Heart left ventricle (tissue), 16 donors: ENCODE measurements around the gene MUSK. TPM values are rescaled to one million over a fixed set of nuclear protein-coding genes. Genes with fewer than 3 reads are reported as not detected.
A peak's percentile ranks its signal among the peaks of the same experiment; 100 is the strongest.

Experiments used
- ATAC-seq, 4 donors: fragments of 200-7000 bp; cut with Tn5 transposase; one replicate each; pipeline ENCODE4 v1.9.1; 2020 to 2022; ENCODE audit warnings: moderate library complexity in 4 of 4, mild to moderate bottlenecking in 3 of 4, moderate number of reproducible peaks in 1 of 4
- DNase-seq, 5 donors: peaks; one replicate each; pipeline ENCODE4 v3.0.0-alpha.2; 2020
- H3K27ac ChIP-seq, 12 donors: fragments of 200-600 bp; sonication (generic) in 4 of 12; one replicate each; pipeline versions ENCODE4 v1.5.0 to v1.8.0; 2016 to 2022; ENCODE audit warnings: mild to moderate bottlenecking in 2 of 12
- H3K27me3 ChIP-seq, 9 donors: fragments of 200-600 bp; sonication (generic) in 2 of 9; one replicate each; pipeline versions ENCODE4 v1.5.1 to v1.8.0; 2016 to 2022; ENCODE audit warnings: mild to moderate bottlenecking in 3 of 9
- H3K36me3 ChIP-seq, 9 donors: fragments of 200-600 bp; sonication (generic) in 2 of 9; one replicate each; pipeline versions ENCODE4 v1.5.0 to v1.8.0; 2018 to 2022; ENCODE audit warnings: mild to moderate bottlenecking in 2 of 9
- H3K4me1 ChIP-seq, 12 donors: fragments of 200-600 bp; sonication (generic) in 4 of 12; one replicate each; pipeline versions ENCODE4 v1.5.0 to v1.8.0; 2016 to 2022; ENCODE audit warnings: mild to moderate bottlenecking in 3 of 12
- H3K4me3 ChIP-seq, 12 donors: fragments of 200-600 bp; sonication (generic) in 4 of 12; one replicate each; pipeline versions ENCODE4 v1.5.0 to v1.8.0; 2017 to 2022; ENCODE audit warnings: mild to moderate bottlenecking in 9 of 12, moderate library complexity in 4 of 12
- H3K9me3 ChIP-seq, 12 donors: fragments of 200-600 bp; sonication (generic) in 4 of 12; one replicate each; pipeline versions ENCODE4 v1.5.0 to v1.8.0; 2016 to 2022; ENCODE audit warnings: mild to moderate bottlenecking in 1 of 12
- CTCF ChIP-seq, 12 donors: fragments of 200-600 bp; sonication (generic) in 4 of 12; IDR thresholded peaks; one replicate each; pipeline versions ENCODE4 v1.5.0 to v1.8.0; 2018 to 2022; ENCODE audit warnings: antibody characterized with exemption in 12 of 12, mild to moderate bottlenecking in 5 of 12
- POLR2A ChIP-seq, 2 donors: fragments of 450-650 bp; IDR thresholded peaks; one replicate each; pipeline ENCODE4 v1.6.1; 2017; ENCODE audit warnings: antibody characterized with exemption in 2 of 2, mild to moderate bottlenecking in 2 of 2, moderate library complexity in 2 of 2
- WGBS, 4 donors: extraction: QIAGEN DNeasy Blood & Tissue Kit in 2 of 4; methylation state at CpG; one replicate each; pipeline versions ENCODE4 v1.1.5 to v1.1.7; 2013 to 2018; 5-methylcytosine and 5-hydroxymethylcytosine counted together
- intact Hi-C, 10 donors: fragments of 100-400 bp; cut with DNase I; formaldehyde crosslinking; loops; one replicate each; pipeline versions ENCODE4 v1.11.1 to v1.14.2; 2022
- long read RNA-seq, 3 donors: library from polyadenylated mRNA; unstranded; transcript quantifications; one replicate each; pipeline ENCODE4 v2.0.0, GENCODE V29; 2020 to 2021
- polyA plus RNA-seq, 2 donors: library from polyadenylated mRNA; stranded (reverse); fragments of 200-250 nt; gene quantifications; one replicate each; pipeline ENCODE4 v1.2.3, GENCODE V29; 2013
- total RNA-seq, 9 donors: library from RNA; depleted of rRNA in 2 of 9; stranded (reverse); fragments of >200 nt in 2 of 9; fragmentation: NEBNext Ultra II Directional in 3 of 9; extraction: Animal tissue kit (Norgen Biotek cat#: 25700) in 3 of 9; gene quantifications; one replicate each; pipeline versions ENCODE4 v1.1.0 to v1.2.4, GENCODE V29; 2016 to 2023
- donor health status: ischemic (EF 13 %, LVEDD 7.1; RV severe dilation, severe dysfunction).
- donor health status: healthy with polysubstance abuse.
- donor health status: DM: no; HTN: yes; CAD: no.
- donor health status: DM: no; HTN: no; CAD: no.
- donor health status: ischemic (EF 25% LVEDD 6.9; RV normal size, moderate dysfunction).
- donor health status: ischemic (EF 25% LVEDD 5.7; RV mildly dilated, moderate dysfunction).
- donor health status: healthy.
- donor health status: DM: yes; HTN: yes; CAD: no.
- donor health status: ischemic (EF 35%, LVEDD 5.7; RV mildly dilated, moderate dysfunction).
- donor health status: nonischemic (EF 11% LVEDD 7.7; RV severe dilation, severe dysfunction).
- donor health status: DM: yes; HTN: yes; CAD: no.
- donor health status: PGD.
- donor health status: ischemic (EF 29% LVEDD 5.4; RV normal size, mild dysfunction).
- donor health status: nonischemic (EF 23%, LVEDD 6.1; RV moderate dilation, normal function).

MUSK gene
- total RNA-seq, result 1 to 10 TPM in 5 of 9 donors, under 1 TPM in 4; 0.56 to 6.0 (median 1.3) TPM
- under 1 TPM; 0.23 to 0.24 TPM for polyA plus RNA-seq
- long read RNA-seq, donor 1, result 0 reads
- long read RNA-seq, donor 2, partial matches to known transcripts, result 0 of 1 reads
- long read RNA-seq, donor 2, other reads (novel, unspliced or antisense), result 1 of 1 reads
- long read RNA-seq, donor 3, result 0 reads

DNA sequence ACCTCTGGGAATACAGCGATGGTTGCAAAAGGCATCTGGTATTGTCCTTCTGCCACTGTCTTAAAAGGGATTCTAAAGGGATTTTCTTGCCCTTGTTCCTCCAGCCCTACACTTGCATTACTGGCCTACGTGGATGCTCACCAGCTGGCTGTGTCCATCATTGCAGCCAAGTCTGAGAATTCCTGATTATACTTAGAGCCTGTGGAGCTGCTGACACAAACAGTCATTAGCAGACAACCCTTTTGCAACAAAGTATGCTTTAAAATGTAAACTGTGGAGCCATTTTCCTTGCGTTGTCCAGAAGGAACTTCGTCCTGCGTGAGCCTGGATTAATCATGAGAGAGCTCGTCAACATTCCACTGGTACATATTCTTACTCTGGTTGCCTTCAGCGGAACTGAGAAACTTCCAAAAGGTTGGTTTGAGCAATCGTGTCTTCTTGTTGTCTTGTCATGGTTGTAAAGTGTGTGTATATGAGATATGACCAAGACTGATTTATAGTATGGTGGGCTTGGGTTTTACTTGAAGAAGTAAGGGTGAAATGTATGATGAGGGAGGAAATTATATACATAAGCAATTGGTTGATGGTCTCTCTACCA lies at the start of gene MUSK:
Gene MUSK, plus strand, starts transcription at position 222 of the 598 bp plus-strand sequence. Its CDS starts 114 bp downstream, at position 336.
- peak within 1 kb of the TSS in 8 of 12 donors; percentile 4 to 53 (median 22) for H3K27ac ChIP-seq
- peak in 3 of 4 donors; percentile 51 to 83 (median 59) for ATAC-seq
- H3K27me3 ChIP-seq, result no peaks in the 10 kb centered on the region
- H3K4me1 ChIP-seq, result peaks cover 0 to 10% (median 0%) of the 10 kb centered on the region in 12 donors
- 75 to 84% (median 80%) methylated on average over 8 of the region's 8 CpGs for WGBS, 4 donors
- H3K36me3 ChIP-seq, result no peaks in the 10 kb centered on the region
- intact Hi-C loops, result no loop called here
- no peak for TF ChIP-seq CTCF (IDR thresholded peaks at IDR 0.05)
- TF ChIP-seq POLR2A (IDR thresholded peaks at IDR 0.05), result no peak
- H3K9me3 ChIP-seq, result no peaks in the 10 kb centered on the region
- peak within 1 kb of the TSS in 10 of 12 donors; percentile 1 to 58 (median 30) for H3K4me3 ChIP-seq
- no peak for DNase-seq

GRCh38 chr9:110619831-110620230 lies 48.8 kb upstream of the MUSK start:
- Histone ChIP-seq H3K4me3 (no peak overlapping the region), H3K27ac (no peak overlapping the region)

DNA sequence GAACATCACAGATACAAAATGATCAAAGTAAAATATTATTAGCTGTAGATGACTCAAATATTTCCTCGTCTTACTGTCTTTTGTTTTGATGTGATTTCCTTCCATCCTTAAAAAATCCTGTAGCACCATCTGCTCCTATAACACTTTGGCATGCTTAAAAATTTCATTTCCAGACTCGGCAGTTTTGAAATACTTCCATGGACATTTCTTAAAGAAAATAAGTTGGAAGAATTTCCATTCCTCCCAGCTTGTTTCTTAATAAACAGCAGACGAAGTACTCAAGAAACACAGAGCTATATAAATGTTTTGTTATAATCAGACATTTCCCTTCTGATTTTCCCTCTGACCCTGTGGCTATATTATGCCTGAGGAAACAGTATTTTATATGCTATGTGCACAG lies 47.9 kb upstream of the MUSK start:
- intact Hi-C loops, result loop anchor here in 8 of 10 donors (5.0 to 10.0 kb wide), 6 partner anchors 166 to 1046 kb away; no protein-coding TSS in a partner anchor
- no peak overlapping the region for H3K4me3 ChIP-seq
- H3K36me3 ChIP-seq, result no peaks in the 10 kb centered on the region
- no peak overlapping the region for H3K27ac ChIP-seq
- H3K27me3 ChIP-seq, result no peaks in the 10 kb centered on the region
- WGBS, 4 donors, result 45 to 56% (median 47%) methylated on average over 3 of the region's 3 CpGs
- ATAC-seq, result no peak
- no peaks in the 10 kb centered on the region for H3K9me3 ChIP-seq
- peaks cover 0 to 4% (median 0%) of the 10 kb centered on the region in 12 donors for H3K4me1 ChIP-seq
- no peak for DNase-seq
- TF ChIP-seq CTCF (IDR thresholded peaks at IDR 0.05), result no peak
- no peak for TF ChIP-seq POLR2A (IDR thresholded peaks at IDR 0.05)

More at GRCh38 chr9:110619831-110620230, 48.8 kb upstream of the MUSK start:
- no peak for TF ChIP-seq CTCF (IDR thresholded peaks at IDR 0.05)
- no peak for TF ChIP-seq POLR2A (IDR thresholded peaks at IDR 0.05)
- Histone ChIP-seq H3K36me3 (no peaks in the 10 kb centered on the region), H3K9me3 (no peaks in the 10 kb centered on the region), H3K27me3 (no peaks in the 10 kb centered on the region), H3K4me1 (peaks cover 0 to 4% (median 0%) of the 10 kb centered on the region in 12 donors)
- DNase-seq, result no peak
- ATAC-seq, result no peak
- intact Hi-C loops, result loop anchor here (5.0 to 10.0 kb wide), 7 partner anchors 145 to 1045 kb away; no protein-coding TSS in a partner anchor

GRCh38 chr9:110622368-110622767 lies 46.2 kb upstream of the MUSK start:
- H3K27ac ChIP-seq, result no peak overlapping the region
- ATAC-seq, result no peak
- H3K4me1 ChIP-seq, result no peaks in the 10 kb centered on the region
- no peak for DNase-seq
- H3K27me3 ChIP-seq, result no peaks in the 10 kb centered on the region
- no peak overlapping the region for H3K4me3 ChIP-seq
- H3K36me3 ChIP-seq, result no peaks in the 10 kb centered on the region
- 64 to 79% (median 73%) methylated on average over 2 of the region's 2 CpGs for WGBS, 4 donors
- H3K9me3 ChIP-seq, result no peaks in the 10 kb centered on the region
- intact Hi-C loops, result loop anchor here in 8 of 10 donors (5.0 to 10.0 kb wide), 6 partner anchors 168 to 1048 kb away; no protein-coding TSS in a partner anchor
- TF ChIP-seq CTCF (IDR thresholded peaks at IDR 0.05) (no peak), POLR2A (IDR thresholded peaks at IDR 0.05) (no peak)
